ENCODE results near the gene PFKFB4. TPM values are rescaled to one million over a fixed set of nuclear protein-coding genes. Genes with fewer than 3 reads are reported as not detected.
A peak's percentile ranks its signal among the peaks of the same experiment; 100 is the strongest.

Gene PFKFB4
- total RNA-seq, result 1.8 TPM
- 1 to 10 TPM in 3 of 4 donors, under 1 TPM in 1; 0.96 to 1.5 (median 1.4) TPM for polyA plus RNA-seq

GRCh38 chr3:48556796-48557626, at the start of gene PFKFB4:
PFKFB4 (minus strand) TSS chr3:48556803; CDS start chr3:48556777, 26 bp downstream.
- H3K4me3 Mint-ChIP-seq, result peak within 1 kb of the TSS; percentile 63 to 92 (median 86)
- H3K27me3 Mint-ChIP-seq, result no peaks in the 10 kb centered on the region
- ATAC-seq (ENCODE audit: low read depth in 2 of 2), result peak; percentile 87 to 89
- Histone ChIP-seq H3K36me3 (ENCODE audit: control insufficient read depth, insufficient read depth, low read length) (no peaks in the 10 kb centered on the region), H3K4me3 (ENCODE audit: low read depth, low read length) (peak within 1 kb of the TSS; percentile 66), H3K4me1 (ENCODE audit: control insufficient read depth, insufficient read depth, low read length, poor library complexity, severe bottlenecking) (peaks cover 19% of the 10 kb centered on the region), H3K9me3 (ENCODE audit: control insufficient read depth in 2 of 2, low read length in 2 of 2) (no peaks in the 10 kb centered on the region), H3K27ac (ENCODE audit: insufficient read depth, low read length, poor library complexity, severe bottlenecking) (peak within 1 kb of the TSS; percentile 42), H3K27me3 (ENCODE audit: control insufficient read depth, insufficient read depth, low read length) (no peaks in the 10 kb centered on the region)
- H3K9me3 Mint-ChIP-seq, result no peaks in the 10 kb centered on the region
- peak within 1 kb of the TSS; percentile 12 to 78 (median 38) for H3K27ac Mint-ChIP-seq
- no peaks in the 10 kb centered on the region for H3K36me3 Mint-ChIP-seq
- peaks cover 4 to 26% (median 8%) of the 10 kb centered on the region in 4 donors for H3K4me1 Mint-ChIP-seq
- DNase-seq, result peak; percentile 99 to 100 (median 100)

GRCh38 chr3:48601622-48601994, 45.0 kb upstream of the PFKFB4 start:
- no peaks in the 10 kb centered on the region for H3K27me3 Mint-ChIP-seq
- no peak overlapping the region for H3K27ac Mint-ChIP-seq
- ATAC-seq (ENCODE audit: low read depth in 2 of 2), result no peak

GRCh38 chr3:48600711-48601621, 44.4 kb upstream of the PFKFB4 start:
- H3K9me3 Mint-ChIP-seq, result no peaks in the 10 kb centered on the region
- Histone ChIP-seq H3K9me3 (ENCODE audit: control insufficient read depth in 2 of 2, low read length in 2 of 2) (no peaks in the 10 kb centered on the region), H3K4me3 (ENCODE audit: low read depth, low read length) (no peak overlapping the region), H3K36me3 (ENCODE audit: control insufficient read depth, insufficient read depth, low read length) (peaks cover 62% of the 10 kb centered on the region), H3K27me3 (ENCODE audit: control insufficient read depth, insufficient read depth, low read length) (no peaks in the 10 kb centered on the region), H3K27ac (ENCODE audit: insufficient read depth, low read length, poor library complexity, severe bottlenecking) (no peak overlapping the region), H3K4me1 (ENCODE audit: control insufficient read depth, insufficient read depth, low read length, poor library complexity, severe bottlenecking) (no peaks in the 10 kb centered on the region)
- no peak overlapping the region for H3K4me3 Mint-ChIP-seq
- H3K4me1 Mint-ChIP-seq, result peaks cover 0 to 10% (median 3%) of the 10 kb centered on the region in 4 donors
- H3K27ac Mint-ChIP-seq, result no peak overlapping the region
- DNase-seq, result no peak
- H3K36me3 Mint-ChIP-seq, result peaks cover 37% of the 10 kb centered on the region
- no peak for ATAC-seq (ENCODE audit: low read depth in 2 of 2)
- H3K27me3 Mint-ChIP-seq, result peaks cover under 1% of the 10 kb centered on the region

More at GRCh38 chr3:48601622-48601994, 45.0 kb upstream of the PFKFB4 start:
- Histone ChIP-seq H3K27ac (ENCODE audit: insufficient read depth, low read length, poor library complexity, severe bottlenecking) (no peak overlapping the region), H3K4me1 (ENCODE audit: control insufficient read depth, insufficient read depth, low read length, poor library complexity, severe bottlenecking) (no peaks in the 10 kb centered on the region), H3K4me3 (ENCODE audit: low read depth, low read length) (no peak overlapping the region), H3K27me3 (ENCODE audit: control insufficient read depth, insufficient read depth, low read length) (no peaks in the 10 kb centered on the region), H3K36me3 (ENCODE audit: control insufficient read depth, insufficient read depth, low read length) (peaks cover 62% of the 10 kb centered on the region), H3K9me3 (ENCODE audit: control insufficient read depth in 2 of 2, low read length in 2 of 2) (no peaks in the 10 kb centered on the region)
- peaks cover 0 to 10% (median 4%) of the 10 kb centered on the region in 4 donors for H3K4me1 Mint-ChIP-seq
- no peak for DNase-seq
- H3K36me3 Mint-ChIP-seq, result peaks cover 38% of the 10 kb centered on the region
- no peaks in the 10 kb centered on the region for H3K9me3 Mint-ChIP-seq
- H3K4me3 Mint-ChIP-seq, result no peak overlapping the region

- Histone ChIP-seq H3K9me3 (ENCODE audit: control insufficient read depth in 2 of 2, low read length in 2 of 2) (no peaks in the 10 kb centered on the region), H3K36me3 (ENCODE audit: control insufficient read depth, insufficient read depth, low read length) (peaks cover 50% of the 10 kb centered on the region), H3K4me3 (ENCODE audit: low read depth, low read length) (no peak overlapping the region), H3K27me3 (ENCODE audit: control insufficient read depth, insufficient read depth, low read length) (no peaks in the 10 kb centered on the region), H3K27ac (ENCODE audit: insufficient read depth, low read length, poor library complexity, severe bottlenecking) (no peak overlapping the region), H3K4me1 (ENCODE audit: control insufficient read depth, insufficient read depth, low read length, poor library complexity, severe bottlenecking) (peaks cover 5% of the 10 kb centered on the region)
- H3K27me3 Mint-ChIP-seq, result peaks cover 7% of the 10 kb centered on the region
- peaks cover 0 to 10% (median under 1%) of the 10 kb centered on the region in 4 donors for H3K4me1 Mint-ChIP-seq
- peaks cover 27% of the 10 kb centered on the region for H3K36me3 Mint-ChIP-seq
- no peaks in the 10 kb centered on the region for H3K9me3 Mint-ChIP-seq
- no peak overlapping the region for H3K4me3 Mint-ChIP-seq
- no peak overlapping the region for H3K27ac Mint-ChIP-seq
- DNase-seq, result no peak
- ATAC-seq (ENCODE audit: low read depth in 2 of 2), result no peak
Observed at GRCh38 chr3:48599509-48600285, 43.1 kb upstream of the PFKFB4 start.

DNA sequence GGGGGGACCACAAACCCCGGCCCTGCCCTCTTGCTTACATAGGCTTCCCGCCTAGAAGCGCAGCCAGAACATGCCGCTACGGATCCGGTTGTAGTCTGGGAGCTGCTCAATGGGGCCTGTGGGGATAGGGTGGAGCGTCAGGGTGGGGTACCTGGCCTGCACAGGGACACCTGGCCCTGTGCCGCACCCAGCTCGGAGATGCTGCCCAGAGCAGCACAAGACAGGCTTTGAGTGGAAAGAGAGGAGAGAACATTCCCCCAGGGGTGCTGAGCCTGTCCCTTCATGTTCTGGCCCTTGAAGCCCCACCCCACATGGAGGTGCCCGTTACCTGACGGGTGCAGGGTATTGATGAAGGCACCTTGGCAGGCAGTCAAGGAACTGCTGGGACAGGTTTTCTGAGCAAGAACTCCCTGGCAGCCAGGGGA, 42.5 kb upstream of the PFKFB4 start:
- peaks cover 44% of the 10 kb centered on the region for H3K36me3 ChIP-seq (ENCODE audit: control insufficient read depth, insufficient read depth, low read length)
- ATAC-seq (ENCODE audit: low read depth in 2 of 2), result no peak
- no peaks in the 10 kb centered on the region for H3K27me3 ChIP-seq (ENCODE audit: control insufficient read depth, insufficient read depth, low read length)
- H3K4me3 ChIP-seq (ENCODE audit: low read depth, low read length), result no peak overlapping the region
- Mint-ChIP-seq H3K27ac (no peak overlapping the region), H3K4me1 (peaks cover 0 to 13% (median under 1%) of the 10 kb centered on the region in 4 donors), H3K27me3 (peaks cover 11% of the 10 kb centered on the region), H3K9me3 (no peaks in the 10 kb centered on the region), H3K36me3 (peaks cover 24% of the 10 kb centered on the region), H3K4me3 (no peak overlapping the region)
- no peak overlapping the region for H3K27ac ChIP-seq (ENCODE audit: insufficient read depth, low read length, poor library complexity, severe bottlenecking)
- peaks cover 5% of the 10 kb centered on the region for H3K4me1 ChIP-seq (ENCODE audit: control insufficient read depth, insufficient read depth, low read length, poor library complexity, severe bottlenecking)
- no peaks in the 10 kb centered on the region for H3K9me3 ChIP-seq (ENCODE audit: control insufficient read depth in 2 of 2, low read length in 2 of 2)
- no peak for DNase-seq

DNA sequence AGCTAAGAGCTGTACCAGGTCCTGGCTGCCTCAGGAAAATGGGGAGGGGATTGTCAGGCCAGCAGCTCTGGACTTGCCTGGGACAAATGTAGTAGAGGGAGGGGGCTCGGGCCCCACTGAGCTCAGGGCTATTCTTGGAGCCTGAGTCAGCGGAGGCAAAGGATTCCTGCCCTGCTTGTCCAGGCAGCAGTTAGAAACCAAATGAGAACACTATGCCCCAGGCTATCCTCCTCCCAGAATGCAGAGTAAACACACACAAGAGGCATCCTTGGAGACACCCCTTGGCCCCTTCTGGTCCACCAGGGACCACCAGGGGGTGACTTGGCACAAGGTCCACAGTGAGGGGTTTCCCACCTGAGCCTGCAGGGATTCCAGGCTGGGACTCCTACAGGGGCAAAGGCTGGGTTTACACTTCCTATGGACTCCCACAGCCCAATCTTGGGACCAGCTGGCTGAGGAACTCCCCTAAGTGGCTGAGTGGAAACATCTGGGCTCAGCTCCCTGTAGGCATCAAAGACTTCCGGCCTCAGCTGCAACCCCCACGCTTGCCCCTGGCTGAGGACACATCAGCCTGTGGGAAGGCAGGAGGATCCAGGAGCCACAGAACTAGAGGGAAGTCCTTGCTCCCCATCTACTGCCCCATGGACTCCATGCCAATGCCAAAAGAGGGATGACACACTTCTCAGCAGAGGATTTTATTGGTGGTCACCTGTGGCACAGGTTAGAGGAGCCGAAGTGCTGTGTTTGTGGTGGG, 41.9 kb upstream of the PFKFB4 start:
- Histone ChIP-seq H3K4me1 (ENCODE audit: control insufficient read depth, insufficient read depth, low read length, poor library complexity, severe bottlenecking) (peaks cover 5% of the 10 kb centered on the region), H3K9me3 (ENCODE audit: control insufficient read depth in 2 of 2, low read length in 2 of 2) (no peaks in the 10 kb centered on the region), H3K27me3 (ENCODE audit: control insufficient read depth, insufficient read depth, low read length) (no peaks in the 10 kb centered on the region), H3K36me3 (ENCODE audit: control insufficient read depth, insufficient read depth, low read length) (peaks cover 38% of the 10 kb centered on the region), H3K27ac (ENCODE audit: insufficient read depth, low read length, poor library complexity, severe bottlenecking) (no peak overlapping the region), H3K4me3 (ENCODE audit: low read depth, low read length) (no peak overlapping the region)
- peaks cover 0 to 13% (median under 1%) of the 10 kb centered on the region in 4 donors for H3K4me1 Mint-ChIP-seq
- peaks cover 0 to 2% (median 0%) of the 10 kb centered on the region in 7 donors for H3K9me3 Mint-ChIP-seq
- DNase-seq, result no peak
- peaks cover 12% of the 10 kb centered on the region for H3K27me3 Mint-ChIP-seq
- no peak overlapping the region for H3K27ac Mint-ChIP-seq
- peaks cover 24% of the 10 kb centered on the region for H3K36me3 Mint-ChIP-seq
- no peak overlapping the region for H3K4me3 Mint-ChIP-seq
- ATAC-seq (ENCODE audit: low read depth in 2 of 2), result no peak

All from CD4-positive, CD25-positive, alpha-beta regulatory T cell (primary cell).